Measurements from ENCODE around the gene BTN1A1.
A peak's percentile ranks its signal among the peaks of the same experiment; 100 is the strongest.

The BTN1A1 gene

DNA sequence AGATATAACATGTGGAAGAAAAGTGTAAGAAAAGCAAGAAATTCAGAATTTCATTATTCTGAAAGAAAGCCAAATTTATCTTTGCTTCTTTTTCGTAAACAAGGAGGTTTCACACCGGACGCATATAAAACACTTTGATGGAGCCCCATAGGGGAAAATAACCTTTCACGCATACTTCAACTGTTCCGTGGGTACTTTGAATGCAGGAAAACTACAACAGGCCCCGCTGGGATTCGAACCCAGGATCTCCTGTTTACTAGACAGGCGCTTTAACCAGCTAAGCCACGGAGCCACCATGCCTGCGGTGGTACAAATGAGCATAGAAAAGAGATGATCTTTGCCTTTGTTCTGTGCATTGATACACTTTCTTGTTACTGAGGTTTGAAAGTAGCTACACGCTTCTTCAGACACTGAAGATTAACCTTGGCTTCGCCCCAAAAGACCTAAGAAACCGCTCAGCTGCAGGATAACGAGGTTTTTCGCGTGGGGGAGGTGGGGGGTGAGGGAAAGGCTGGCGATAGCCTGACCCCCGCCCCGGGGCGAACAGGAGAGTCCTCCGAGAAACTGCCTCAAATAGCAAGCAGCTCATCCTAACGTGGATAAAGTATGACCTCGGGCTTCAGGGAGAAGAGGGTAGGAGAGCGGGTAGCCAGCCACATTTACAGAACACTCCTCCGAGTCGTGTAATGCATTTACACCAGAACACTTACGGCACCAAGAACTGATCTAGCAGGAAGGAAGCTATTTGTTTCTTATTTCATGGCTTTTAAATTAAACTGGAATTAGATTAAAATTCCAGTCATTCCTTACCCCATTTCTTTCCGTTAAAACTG, 32.8 kb downstream of the BTN1A1 start:
- peak overlapping the region; percentile 38 for H3K27ac ChIP-seq (replicated peaks)
- peak; percentile 75 to 90 for DNase-seq (ENCODE audit: low read depth in 1 of 2, low spot score in 1 of 2)

DNA sequence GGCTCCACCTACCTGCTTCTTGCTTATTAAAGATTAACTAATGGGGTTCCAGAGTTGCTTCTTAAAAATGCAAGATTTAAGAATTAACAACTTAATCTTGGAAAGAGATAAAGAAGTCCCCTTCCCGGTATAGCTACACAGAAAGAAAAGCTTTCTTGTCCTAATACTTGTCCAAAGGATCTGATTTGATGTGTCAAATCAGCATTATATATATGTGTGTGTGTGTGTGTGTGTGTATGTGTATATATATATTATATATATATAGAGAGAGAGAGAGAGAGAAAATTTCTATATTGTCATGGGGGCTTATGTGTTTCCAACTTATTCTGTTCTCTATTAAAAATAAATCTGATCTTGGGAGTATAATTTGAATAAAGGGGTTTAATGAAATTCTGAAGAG, 33.4 kb downstream of the BTN1A1 start:
- TF ChIP-seq SPI1 (IDR thresholded peaks at IDR 0.05; ENCODE audit: borderline replicate concordance, low read depth): no peak
- TF ChIP-seq, protein P1, sequence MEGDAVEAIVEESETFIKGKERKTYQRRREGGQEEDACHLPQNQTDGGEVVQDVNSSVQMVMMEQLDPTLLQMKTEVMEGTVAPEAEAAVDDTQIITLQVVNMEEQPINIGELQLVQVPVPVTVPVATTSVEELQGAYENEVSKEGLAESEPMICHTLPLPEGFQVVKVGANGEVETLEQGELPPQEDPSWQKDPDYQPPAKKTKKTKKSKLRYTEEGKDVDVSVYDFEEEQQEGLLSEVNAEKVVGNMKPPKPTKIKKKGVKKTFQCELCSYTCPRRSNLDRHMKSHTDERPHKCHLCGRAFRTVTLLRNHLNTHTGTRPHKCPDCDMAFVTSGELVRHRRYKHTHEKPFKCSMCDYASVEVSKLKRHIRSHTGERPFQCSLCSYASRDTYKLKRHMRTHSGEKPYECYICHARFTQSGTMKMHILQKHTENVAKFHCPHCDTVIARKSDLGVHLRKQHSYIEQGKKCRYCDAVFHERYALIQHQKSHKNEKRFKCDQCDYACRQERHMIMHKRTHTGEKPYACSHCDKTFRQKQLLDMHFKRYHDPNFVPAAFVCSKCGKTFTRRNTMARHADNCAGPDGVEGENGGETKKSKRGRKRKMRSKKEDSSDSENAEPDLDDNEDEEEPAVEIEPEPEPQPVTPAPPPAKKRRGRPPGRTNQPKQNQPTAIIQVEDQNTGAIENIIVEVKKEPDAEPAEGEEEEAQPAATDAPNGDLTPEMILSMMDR (IDR thresholded peaks at IDR 0.05; ENCODE audit: insufficient read depth, low read length): no peak
- TF ChIP-seq, protein P2, sequence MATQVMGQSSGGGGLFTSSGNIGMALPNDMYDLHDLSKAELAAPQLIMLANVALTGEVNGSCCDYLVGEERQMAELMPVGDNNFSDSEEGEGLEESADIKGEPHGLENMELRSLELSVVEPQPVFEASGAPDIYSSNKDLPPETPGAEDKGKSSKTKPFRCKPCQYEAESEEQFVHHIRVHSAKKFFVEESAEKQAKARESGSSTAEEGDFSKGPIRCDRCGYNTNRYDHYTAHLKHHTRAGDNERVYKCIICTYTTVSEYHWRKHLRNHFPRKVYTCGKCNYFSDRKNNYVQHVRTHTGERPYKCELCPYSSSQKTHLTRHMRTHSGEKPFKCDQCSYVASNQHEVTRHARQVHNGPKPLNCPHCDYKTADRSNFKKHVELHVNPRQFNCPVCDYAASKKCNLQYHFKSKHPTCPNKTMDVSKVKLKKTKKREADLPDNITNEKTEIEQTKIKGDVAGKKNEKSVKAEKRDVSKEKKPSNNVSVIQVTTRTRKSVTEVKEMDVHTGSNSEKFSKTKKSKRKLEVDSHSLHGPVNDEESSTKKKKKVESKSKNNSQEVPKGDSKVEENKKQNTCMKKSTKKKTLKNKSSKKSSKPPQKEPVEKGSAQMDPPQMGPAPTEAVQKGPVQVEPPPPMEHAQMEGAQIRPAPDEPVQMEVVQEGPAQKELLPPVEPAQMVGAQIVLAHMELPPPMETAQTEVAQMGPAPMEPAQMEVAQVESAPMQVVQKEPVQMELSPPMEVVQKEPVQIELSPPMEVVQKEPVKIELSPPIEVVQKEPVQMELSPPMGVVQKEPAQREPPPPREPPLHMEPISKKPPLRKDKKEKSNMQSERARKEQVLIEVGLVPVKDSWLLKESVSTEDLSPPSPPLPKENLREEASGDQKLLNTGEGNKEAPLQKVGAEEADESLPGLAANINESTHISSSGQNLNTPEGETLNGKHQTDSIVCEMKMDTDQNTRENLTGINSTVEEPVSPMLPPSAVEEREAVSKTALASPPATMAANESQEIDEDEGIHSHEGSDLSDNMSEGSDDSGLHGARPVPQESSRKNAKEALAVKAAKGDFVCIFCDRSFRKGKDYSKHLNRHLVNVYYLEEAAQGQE (IDR thresholded peaks at IDR 0.05; ENCODE audit: insufficient replicate concordance, low read depth): no peak
- no peak for TF ChIP-seq GABPA (IDR thresholded peaks at IDR 0.05; ENCODE audit: low read depth)
- no peak for TF ChIP-seq POLR2AphosphoS5 (IDR thresholded peaks at IDR 0.05; ENCODE audit: low read depth)
- no peaks in the 10 kb centered on the region for H3K27me3 ChIP-seq (ENCODE audit: insufficient read depth, poor library complexity, severe bottlenecking)
- H3K27ac ChIP-seq (replicated peaks): peak overlapping the region; percentile 38
- no peak for DNase-seq (ENCODE audit: low read depth in 1 of 2, low spot score in 1 of 2)
- peak overlapping the region; percentile 75 for H3K4me3 ChIP-seq (replicated peaks; ENCODE audit: insufficient read depth, low read length)

More for the DNA sequence above, 32.8 kb downstream of the BTN1A1 start:
- H3K4me3 ChIP-seq (replicated peaks; ENCODE audit: insufficient read depth, low read length): peak overlapping the region; percentile 75
- no peak for TF ChIP-seq POLR2AphosphoS5 (IDR thresholded peaks at IDR 0.05; ENCODE audit: low read depth)
- TF ChIP-seq GABPA (IDR thresholded peaks at IDR 0.05; ENCODE audit: low read depth): no peak
- TF ChIP-seq, protein P1 (IDR thresholded peaks at IDR 0.05; ENCODE audit: insufficient read depth, low read length): no peak
- no peak for TF ChIP-seq SPI1 (IDR thresholded peaks at IDR 0.05; ENCODE audit: borderline replicate concordance, low read depth)
- TF ChIP-seq, protein P2 (IDR thresholded peaks at IDR 0.05; ENCODE audit: insufficient replicate concordance, low read depth): no peak
- H3K27me3 ChIP-seq (ENCODE audit: insufficient read depth, poor library complexity, severe bottlenecking): no peaks in the 10 kb centered on the region

DNA sequence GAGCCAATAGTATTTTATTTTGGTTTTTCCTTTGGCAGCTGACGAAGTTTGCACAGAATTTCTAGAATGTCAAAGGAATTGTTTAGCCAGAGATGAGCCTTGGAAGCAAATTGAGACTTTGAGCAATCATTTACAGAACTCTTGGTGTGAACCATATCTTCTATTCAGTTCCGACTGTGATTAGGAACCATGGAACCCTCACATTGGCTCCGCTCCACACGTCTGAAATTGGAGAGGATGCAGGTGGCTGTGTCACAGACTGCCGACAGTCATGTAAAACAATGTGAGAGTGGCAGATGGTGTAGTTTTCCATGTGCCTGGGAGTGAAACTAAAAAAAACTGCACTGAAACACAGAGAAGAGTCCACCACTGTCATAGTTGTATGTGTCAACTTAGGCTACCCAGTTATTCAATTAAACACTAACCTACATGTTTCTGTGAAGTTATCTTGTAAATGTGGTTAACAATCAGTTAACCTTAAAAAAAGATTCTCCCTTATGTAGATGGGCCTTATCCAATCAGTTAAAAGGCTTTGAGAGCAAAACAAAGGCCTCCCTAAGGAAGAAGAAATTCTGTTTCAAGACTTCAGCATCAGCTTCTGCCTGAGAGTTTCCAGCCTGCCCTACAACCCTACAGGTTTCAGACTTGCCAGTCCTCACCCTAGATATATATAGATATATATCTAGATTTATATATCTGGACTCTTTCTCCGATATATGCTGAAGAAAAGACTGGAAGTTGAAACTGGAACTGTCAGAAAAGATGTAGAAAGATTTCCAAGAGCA, 34.8 kb downstream of the BTN1A1 start:
- H3K27ac ChIP-seq (replicated peaks): no peak overlapping the region
- TF ChIP-seq POLR2AphosphoS5 (IDR thresholded peaks at IDR 0.05; ENCODE audit: low read depth) (no peak), SPI1 (IDR thresholded peaks at IDR 0.05; ENCODE audit: borderline replicate concordance, low read depth) (no peak), GABPA (IDR thresholded peaks at IDR 0.05; ENCODE audit: low read depth) (no peak)
- TF ChIP-seq, protein P2 (IDR thresholded peaks at IDR 0.05; ENCODE audit: insufficient replicate concordance, low read depth): no peak
- TF ChIP-seq, protein P1 (IDR thresholded peaks at IDR 0.05; ENCODE audit: insufficient read depth, low read length): no peak
- DNase-seq (ENCODE audit: low read depth in 1 of 2, low spot score in 1 of 2): no peak
- H3K4me3 ChIP-seq (replicated peaks; ENCODE audit: insufficient read depth, low read length): no peak overlapping the region
- H3K27me3 ChIP-seq (ENCODE audit: insufficient read depth, poor library complexity, severe bottlenecking): no peaks in the 10 kb centered on the region

Data from HL-60 (cell line).